ENCODE measurements around the gene CYP11A1.

The CYP11A1 gene

GRCh38 chr15:74322558-74323180, 44.8 kb downstream of the CYP11A1 start:
- DNase-seq (ENCODE audit: low read depth in 2 of 2): peak; percentile 23 to 30

- DNase-seq (ENCODE audit: low read depth in 2 of 2): no peak
These were observed 46.8 kb downstream of the CYP11A1 start for GRCh38 chr15:74320352-74321247.

GRCh38 chr15:74319596-74320351, 47.7 kb downstream of the CYP11A1 start:
- no peak for DNase-seq (ENCODE audit: low read depth in 2 of 2)

GRCh38 chr15:74319138-74319460, 48.3 kb downstream of the CYP11A1 start:
- DNase-seq (ENCODE audit: low read depth in 2 of 2): no peak

- no peak for DNase-seq (ENCODE audit: low read depth in 2 of 2)
These were observed 48.9 kb downstream of the CYP11A1 start for GRCh38 chr15:74318376-74319137.

- no peak for DNase-seq (ENCODE audit: low read depth in 2 of 2)
These were observed 49.5 kb downstream of the CYP11A1 start for GRCh38 chr15:74317820-74318375.

- DNase-seq (ENCODE audit: low read depth in 2 of 2): no peak
These were observed 51.3 kb downstream of the CYP11A1 start for GRCh38 chr15:74316141-74316540.

- DNase-seq (ENCODE audit: low read depth in 2 of 2): no peak
These were observed 51.8 kb downstream of the CYP11A1 start for GRCh38 chr15:74315626-74316025.

- DNase-seq (ENCODE audit: low read depth in 2 of 2): no peak
These were observed 52.5 kb downstream of the CYP11A1 start for GRCh38 chr15:74314795-74315438.

GRCh38 chr15:74313889-74314288, 53.6 kb downstream of the CYP11A1 start:
- no peak for DNase-seq (ENCODE audit: low read depth in 2 of 2)

GRCh38 chr15:74312445-74313007, 54.9 kb downstream of the CYP11A1 start:
- DNase-seq (ENCODE audit: low read depth in 2 of 2): no peak

- DNase-seq (ENCODE audit: low read depth in 2 of 2): no peak
These were observed 55.6 kb downstream of the CYP11A1 start for GRCh38 chr15:74311734-74312444.

GRCh38 chr15:74307827-74308811, 59.3 kb downstream of the CYP11A1 start:
- DNase-seq (ENCODE audit: low read depth in 2 of 2): no peak

- no peak for DNase-seq (ENCODE audit: low read depth in 2 of 2)
These were observed 60.6 kb downstream of the CYP11A1 start for GRCh38 chr15:74306781-74307217.

GRCh38 chr15:74305687-74306086, 61.8 kb downstream of the CYP11A1 start:
- DNase-seq (ENCODE audit: low read depth in 2 of 2): no peak

GRCh38 chr15:74304431-74304830, 63.0 kb downstream of the CYP11A1 start:
- DNase-seq (ENCODE audit: low read depth in 2 of 2): no peak

- DNase-seq (ENCODE audit: low read depth in 2 of 2): no peak
These were observed 63.6 kb downstream of the CYP11A1 start for GRCh38 chr15:74303741-74304309.

GRCh38 chr15:74302821-74303359, 64.6 kb downstream of the CYP11A1 start:
- DNase-seq (ENCODE audit: low read depth in 2 of 2): no peak

Data from stimulated activated CD8-positive, alpha-beta memory T cell treated with anti-CD3 and anti-CD28 coated beads, Interleukin-7, amount 100 ng/mL, for 4 hours (primary cell).